Measurements from ENCODE around the gene ZNF281. TPM values are rescaled to one million over a fixed set of nuclear protein-coding genes. Genes with fewer than 3 reads are reported as not detected.

The ZNF281 gene
- total RNA-seq, 4 donors from 2014 or later = 15.3 to 24.7 (median 18.5) TPM

GRCh38 chr1:200401708-200402107 is 8.1 kb downstream of the ZNF281 start:
- peaks cover 0 to 14% of the 10 kb centered on the region in 2 donors for H3K4me1 ChIP-seq
- intact Hi-C loops (cut with DNase I; ENCODE audit: low total_unique reads) = no loop called here
- DNase-seq = no peak
- H3K9me3 ChIP-seq = no peaks in the 10 kb centered on the region
- H3K36me3 ChIP-seq = no peaks in the 10 kb centered on the region
- H3K4me3 ChIP-seq = no peak overlapping the region
- H3K27me3 ChIP-seq = no peaks in the 10 kb centered on the region
- TF ChIP-seq CTCF (IDR thresholded peaks at IDR 0.05) (no peak), POLR2A (IDR thresholded peaks at IDR 0.05) (no peak)
- no peak overlapping the region for H3K27ac ChIP-seq

DNA sequence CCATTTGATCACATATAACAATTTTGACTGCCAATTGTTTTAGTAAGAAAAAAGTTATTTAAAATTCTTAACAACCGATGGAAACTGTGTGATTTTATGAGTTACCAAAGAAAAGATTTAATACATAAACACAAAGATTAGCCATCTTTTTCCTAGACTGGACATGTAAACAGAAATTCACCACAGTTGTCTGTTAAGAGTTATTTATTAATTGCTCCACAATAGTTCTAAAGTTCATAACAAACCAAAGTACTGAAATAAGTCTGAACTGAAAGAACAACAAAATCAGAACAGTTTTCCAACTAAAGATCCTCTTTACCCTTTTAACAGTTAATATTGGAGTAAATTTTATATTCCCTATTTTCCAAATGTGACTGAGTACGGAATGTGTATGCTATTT is 8.6 kb downstream of the ZNF281 start:
- H3K4me1 ChIP-seq = peaks cover 0 to 14% of the 10 kb centered on the region in 2 donors
- H3K27ac ChIP-seq = no peak overlapping the region
- no peaks in the 10 kb centered on the region for H3K9me3 ChIP-seq
- no peak overlapping the region for H3K4me3 ChIP-seq
- DNase-seq = no peak
- intact Hi-C loops (cut with DNase I; ENCODE audit: low total_unique reads) = no loop called here
- TF ChIP-seq POLR2A (IDR thresholded peaks at IDR 0.05) (no peak), CTCF (IDR thresholded peaks at IDR 0.05) (no peak)
- no peaks in the 10 kb centered on the region for H3K36me3 ChIP-seq
- H3K27me3 ChIP-seq = no peaks in the 10 kb centered on the region

GRCh38 chr1:200400556-200400955 is 9.3 kb downstream of the ZNF281 start:
- no peak for TF ChIP-seq CTCF (IDR thresholded peaks at IDR 0.05)
- TF ChIP-seq POLR2A (IDR thresholded peaks at IDR 0.05) = no peak
- H3K4me3 ChIP-seq = no peak overlapping the region
- no peak for DNase-seq
- no peaks in the 10 kb centered on the region for H3K27me3 ChIP-seq
- H3K4me1 ChIP-seq = peaks cover 0 to 10% of the 10 kb centered on the region in 2 donors
- no peak overlapping the region for H3K27ac ChIP-seq
- H3K36me3 ChIP-seq = no peaks in the 10 kb centered on the region
- H3K9me3 ChIP-seq = no peaks in the 10 kb centered on the region
- intact Hi-C loops (cut with DNase I; ENCODE audit: low total_unique reads) = no loop called here

DNA sequence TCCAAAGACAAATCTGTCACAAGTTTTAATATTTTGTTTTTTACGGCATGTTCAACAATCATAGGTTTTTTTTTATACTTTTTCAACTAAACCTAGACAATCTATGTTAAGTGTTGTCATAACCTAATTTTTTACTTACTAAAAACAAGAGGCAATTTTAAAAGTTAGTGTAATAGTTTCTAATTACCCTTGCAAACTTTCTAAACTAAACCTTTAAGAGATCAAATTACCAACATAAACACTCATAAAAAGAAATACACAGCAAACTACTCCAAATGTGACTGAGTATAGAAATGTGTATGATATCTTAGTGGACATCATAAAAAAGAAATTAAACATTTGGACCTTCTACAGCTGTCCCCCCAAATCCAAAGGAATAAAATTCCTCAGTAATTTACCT is 10.0 kb downstream of the ZNF281 start:
- no peak overlapping the region for H3K4me3 ChIP-seq
- no peaks in the 10 kb centered on the region for H3K36me3 ChIP-seq
- H3K4me1 ChIP-seq = peaks cover 0 to 3% of the 10 kb centered on the region in 2 donors
- H3K9me3 ChIP-seq = no peaks in the 10 kb centered on the region
- no peaks in the 10 kb centered on the region for H3K27me3 ChIP-seq
- no peak for DNase-seq
- intact Hi-C loops (cut with DNase I; ENCODE audit: low total_unique reads) = no loop called here
- TF ChIP-seq CTCF (IDR thresholded peaks at IDR 0.05) (no peak), POLR2A (IDR thresholded peaks at IDR 0.05) (no peak)
- H3K27ac ChIP-seq = no peak overlapping the region

DNA sequence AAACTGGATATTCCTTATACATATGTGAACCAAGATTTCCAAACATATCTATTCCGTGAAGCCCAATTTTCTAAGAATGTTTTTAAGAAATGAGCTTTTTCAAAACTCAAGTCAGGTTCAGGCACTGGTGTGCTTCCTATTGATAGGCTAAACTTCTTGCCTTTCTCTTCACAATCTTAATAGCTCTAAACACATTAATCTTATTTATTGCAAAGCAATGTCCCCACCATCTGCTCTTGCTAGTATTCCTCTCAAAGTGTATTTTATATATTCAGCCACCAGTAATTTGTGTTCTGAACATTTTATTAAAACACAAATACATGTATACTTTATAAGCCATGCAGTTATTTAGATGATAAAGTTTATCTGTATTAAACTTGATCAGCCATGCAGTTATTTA is 11.5 kb downstream of the ZNF281 start:
- DNase-seq = no peak
- Histone ChIP-seq H3K9me3 (no peaks in the 10 kb centered on the region), H3K27ac (no peak overlapping the region), H3K36me3 (no peaks in the 10 kb centered on the region), H3K27me3 (no peaks in the 10 kb centered on the region), H3K4me3 (no peak overlapping the region), H3K4me1 (peaks cover 0 to under 1% of the 10 kb centered on the region in 2 donors)
- intact Hi-C loops (cut with DNase I; ENCODE audit: low total_unique reads) = no loop called here
- no peak for TF ChIP-seq POLR2A (IDR thresholded peaks at IDR 0.05)
- no peak for TF ChIP-seq CTCF (IDR thresholded peaks at IDR 0.05)

Measured in uterus (tissue), 4 donors.